Common myeloid progenitor, CD34-positive (primary cell): ENCODE results near the gene ZFP30.
"Not testable (repeated sequence)": the region's sequence is repeated elsewhere in the genome, so short reads cannot be mapped to it uniquely, and the experiment has no call there.

ENCODE experiments used
- CTCF ChIA-PET: fragments of 350-600 bp; sonication (Branson Sonifier 250); formaldehyde crosslinking; loops from one replicate; lab custom pipeline; 2021; ENCODE audit warnings: antibody characterized with exemption; lab: Charles Lee
- POLR2A ChIA-PET: fragments of 350-600 bp; sonication (Branson Sonifier 250); formaldehyde crosslinking; loops from one replicate; lab custom pipeline; 2021; ENCODE audit warnings: antibody characterized with exemption; lab: Charles Lee
- DNase-seq, 3 donors: peaks; one replicate each; pipeline versions ENCODE4 v3.0.0 to v3.0.0-alpha.2; 2013
- H3K27ac ChIP-seq, 2 experiments: 1 replicate in 1 of 2; 2 replicates in 1 of 2; pipeline ENCODE4 v1.7.0; 2013; ENCODE audit warnings: inconsistent platforms in 2 of 2, low read length in 2 of 2, mild to moderate bottlenecking in 2 of 2, low read depth in 1 of 2, moderate library complexity in 1 of 2; ENCODE audit not compliant: severe bottlenecking in 2 of 2, insufficient read depth in 1 of 2, poor library complexity in 1 of 2
- H3K27me3 ChIP-seq, 5 experiments: replicated peaks in 2 of 5; 1 replicate in 3 of 5; 2 replicates in 2 of 5; pipeline versions ENCODE4 v1.6.1 to v1.7.0; 2013; ENCODE audit warnings: low read length in 4 of 5, mild to moderate bottlenecking in 2 of 5, moderate library complexity in 2 of 5, inconsistent platforms in 1 of 5; ENCODE audit not compliant: insufficient read depth in 5 of 5, control insufficient read depth in 4 of 5
- H3K36me3 ChIP-seq, 4 experiments: 1 replicate in 2 of 4; 2 replicates in 2 of 4; pipeline versions ENCODE4 v1.6.1 to v1.7.0; 2013; ENCODE audit warnings: low read length in 3 of 4, control low read depth in 1 of 4, mild to moderate bottlenecking in 1 of 4; ENCODE audit not compliant: control insufficient read depth in 4 of 4, insufficient read depth in 4 of 4
- H3K4me1 ChIP-seq, 4 experiments: 1 replicate in 3 of 4; 2 replicates in 1 of 4; pipeline versions ENCODE4 v1.6.1 to v1.7.1; 2013; ENCODE audit warnings: low read length in 3 of 4, mild to moderate bottlenecking in 3 of 4, control low read depth in 1 of 4, inconsistent platforms in 1 of 4, moderate library complexity in 1 of 4; ENCODE audit not compliant: control insufficient read depth in 4 of 4, insufficient read depth in 4 of 4; ENCODE audit errors: control extremely low read depth in 1 of 4
- H3K4me3 ChIP-seq, 7 experiments: 1 replicate in 4 of 7; 2 replicates in 3 of 7; pipeline versions ENCODE4 v1.5.1 to v1.7.0; 2013; ENCODE audit warnings: mild to moderate bottlenecking in 7 of 7, low read length in 6 of 7, moderate library complexity in 6 of 7, inconsistent platforms in 2 of 7, low read depth in 2 of 7, control low read depth in 1 of 7; ENCODE audit not compliant: insufficient read depth in 4 of 7, control insufficient read depth in 1 of 7; ENCODE audit errors: extremely low read depth in 1 of 7
- H3K9me3 ChIP-seq, 5 experiments: 1 replicate in 4 of 5; 2 replicates in 1 of 5; pipeline versions ENCODE4 v1.6.1 to v1.7.1; 2013; ENCODE audit warnings: low read length in 4 of 5, mild to moderate bottlenecking in 2 of 5, inconsistent platforms in 1 of 5, low read depth in 1 of 5, moderate library complexity in 1 of 5; ENCODE audit not compliant: control insufficient read depth in 4 of 5, insufficient read depth in 2 of 5; ENCODE audit errors: control extremely low read depth in 1 of 5
- WGBS: methylation state at CpG from one replicate; pipeline ENCODE4 v1.1.5; 2013; ENCODE audit not compliant: insufficient coverage; 5-methylcytosine and 5-hydroxymethylcytosine counted together

Gene ZFP30

GRCh38 chr19:37683520-37683919, 28.3 kb upstream of the ZFP30 start:
- H3K4me1 ChIP-seq: no peaks in the 10 kb centered on the region
- H3K27ac ChIP-seq: no peak overlapping the region
- ChIA-PET CTCF (no interaction called here), POLR2A (no interaction called here)
- DNase-seq: no peak
- peaks cover 0 to 51% (median 16%) of the 10 kb centered on the region in 5 experiments for H3K9me3 ChIP-seq
- peaks cover 0 to 24% (median 0%) of the 10 kb centered on the region in 4 experiments for H3K36me3 ChIP-seq
- WGBS: no CpG with 5 or more reads among the region's 3 CpGs
- H3K27me3 ChIP-seq: no peaks in the 10 kb centered on the region
- H3K4me3 ChIP-seq: no peak overlapping the region

- Histone ChIP-seq H3K9me3 (peaks cover 22 to 76% (median 25%) of the 10 kb centered on the region in 5 experiments), H3K36me3 (peaks cover 0 to 2% (median 0%) of the 10 kb centered on the region in 4 experiments), H3K27ac (no peak overlapping the region), H3K4me3 (no peak overlapping the region), H3K4me1 (no peaks in the 10 kb centered on the region), H3K27me3 (no peaks in the 10 kb centered on the region)
- ChIA-PET CTCF (no interaction called here), POLR2A (no interaction called here)
- DNase-seq: no peak
- WGBS: 100% methylated on average over 2 of the region's 6 CpGs
Measured at GRCh38 chr19:37669450-37669914, 14.2 kb upstream of the ZFP30 start.

- peaks cover 12 to 24% (median 18%) of the 10 kb centered on the region in 4 experiments for H3K4me1 ChIP-seq
- H3K27ac ChIP-seq, H3K36me3 ChIP-seq, CTCF ChIA-PET, H3K27me3 ChIP-seq, H3K4me3 ChIP-seq, DNase-seq: not testable (repeated sequence)
- WGBS: 97% methylated on average over 3 of the region's 8 CpGs
- peaks cover 4 to 20% (median 7%) of the 10 kb centered on the region in 5 experiments for H3K9me3 ChIP-seq
- POLR2A ChIA-PET: interaction anchor here (0.7 kb wide), 1 partner anchor 1442 kb away, joined by 3 read pairs; no protein-coding TSS in a partner anchor
Measured at GRCh38 chr19:37657157-37657556, 1.9 kb upstream of the ZFP30 start.

GRCh38 chr19:37655689-37656371, 565 bp upstream of the ZFP30 start:
- Histone ChIP-seq H3K27me3 (no peaks in the 10 kb centered on the region), H3K36me3 (peaks cover 1 to 3% (median 3%) of the 10 kb centered on the region in 4 experiments), H3K9me3 (peaks cover 4 to 20% (median 7%) of the 10 kb centered on the region in 5 experiments), H3K4me1 (peaks cover 12 to 24% (median 18%) of the 10 kb centered on the region in 4 experiments), H3K4me3 (peak overlapping the region; percentile 70 to 97 (median 90)), H3K27ac (peak overlapping the region; percentile 74 to 88)
- CTCF ChIA-PET: no interaction called here
- POLR2A ChIA-PET: interaction anchor here (0.7 to 1.1 kb wide), 2 partner anchors 37 to 61 kb away, joined by 3 read pairs; partner anchors contain the start of gene ZNF540
- DNase-seq: peak; percentile 90 to 96 (median 94)
- 0% methylated on average over 53 of the region's 57 CpGs for WGBS

GRCh38 chr19:37654629-37655300, 500 bp downstream of the ZFP30 start:
- DNase-seq: peak; percentile 17 to 68 (median 50)
- under 1% methylated on average over 36 of the region's 40 CpGs for WGBS
- no peaks in the 10 kb centered on the region for H3K27me3 ChIP-seq
- peak overlapping the region; percentile 74 to 88 for H3K27ac ChIP-seq
- POLR2A ChIA-PET: interaction anchor here (0.6 to 1.1 kb wide), 3 partner anchors 38 to 182 kb away, joined by 3 to 5 read pairs (median 3); partner anchors contain the start of gene ZNF540
- H3K4me3 ChIP-seq: peak overlapping the region; percentile 70 to 97 (median 90)
- peaks cover 2 to 20% (median 4%) of the 10 kb centered on the region in 5 experiments for H3K9me3 ChIP-seq
- peaks cover 5 to 9% (median 8%) of the 10 kb centered on the region in 4 experiments for H3K36me3 ChIP-seq
- CTCF ChIA-PET: no interaction called here
- peaks cover 12 to 24% (median 18%) of the 10 kb centered on the region in 4 experiments for H3K4me1 ChIP-seq

- Histone ChIP-seq H3K27ac (peak overlapping the region; percentile 74 to 88), H3K9me3 (peaks cover 2 to 23% (median 9%) of the 10 kb centered on the region in 5 experiments), H3K27me3 (no peaks in the 10 kb centered on the region), H3K36me3 (peaks cover 6 to 15% (median 13%) of the 10 kb centered on the region in 4 experiments), H3K4me3 (peak overlapping the region in 6 of 7 experiments; percentile 70 to 97 (median 91)), H3K4me1 (peaks cover 12 to 24% (median 18%) of the 10 kb centered on the region in 4 experiments)
- peak in 2 of 3 donors; percentile 5 to 37 for DNase-seq
- CTCF ChIA-PET: no interaction called here
- 0% methylated on average over 3 of the region's 5 CpGs for WGBS
- POLR2A ChIA-PET: no interaction called here
Measured at GRCh38 chr19:37654118-37654517, 1.1 kb downstream of the ZFP30 start.
